HepG2 (cell line): ENCODE data around the gene RNF114. TPM values are rescaled to one million over a fixed set of nuclear protein-coding genes. Genes with fewer than 3 reads are reported as not detected.

ENCODE experiments used
- ARID3A ChIP-seq: IDR thresholded peaks from 2 replicates; pipeline ENCODE4 v1.6.1; 2012; ENCODE audit warnings: low read depth, low read length, improper control_type of control experiment
- ARNTL ChIP-seq: sonication (generic); formaldehyde crosslinking; IDR thresholded peaks from 2 replicates; pipeline ENCODE4 v1.4.0; 2020; ENCODE audit warnings: mild to moderate bottlenecking, missing genetic modification reagents
- FOXJ3 ChIP-seq: sonication (generic); formaldehyde crosslinking; IDR thresholded peaks from 2 replicates; pipeline ENCODE4 v1.4.0; 2020; ENCODE audit warnings: missing genetic modification reagents, mild to moderate bottlenecking, borderline replicate concordance
- FOXP1 ChIP-seq, 2 experiments: fragments of 450-650 bp in 1 of 2; IDR thresholded peaks; 2 replicates each; pipeline ENCODE4 v1.6.1; 2017 to 2018; ENCODE audit warnings: antibody characterized with exemption in 1 of 2
- PPARG ChIP-seq: conservative IDR thresholded peaks from 2 replicates; pipeline ENCODE4 v1.6.1; 2016; ENCODE audit warnings: missing biosample characterization, missing genetic modification reagents
- RARG ChIP-seq: sonication (generic); formaldehyde crosslinking; IDR thresholded peaks from 2 replicates; pipeline ENCODE4 v1.4.0; 2020; ENCODE audit warnings: low read depth, mild to moderate bottlenecking, missing genetic modification reagents
- RBAK ChIP-seq: sonication (generic); formaldehyde crosslinking; IDR thresholded peaks from 2 replicates; pipeline ENCODE4 v1.5.1; 2020; ENCODE audit warnings: mild to moderate bottlenecking, missing genetic modification reagents
- RERE ChIP-seq: IDR thresholded peaks from 2 replicates; pipeline ENCODE4 v1.6.1; 2016; ENCODE audit warnings: low read depth, missing genetic modification reagents, missing compliant biosample characterization
- SP4 ChIP-seq: sonication (generic); formaldehyde crosslinking; IDR thresholded peaks from 2 replicates; pipeline ENCODE4 v1.8.1; 2023; ENCODE audit warnings: mild to moderate bottlenecking, missing genetic modification reagents
- ZBTB2 ChIP-seq: sonication (generic); formaldehyde crosslinking; IDR thresholded peaks from 2 replicates; pipeline ENCODE4 v1.8.0; 2022; ENCODE audit warnings: low read depth, missing genetic modification reagents
- ZEB1 ChIP-seq: IDR thresholded peaks from 2 replicates; pipeline ENCODE4 v1.6.1; 2012; ENCODE audit warnings: mild to moderate bottlenecking, low read depth, inconsistent platforms; ENCODE audit not compliant: insufficient replicate concordance
- ZKSCAN8 ChIP-seq: IDR thresholded peaks from 2 replicates; pipeline ENCODE4 v1.6.1; 2016; ENCODE audit warnings: borderline replicate concordance, missing genetic modification reagents, missing compliant biosample characterization
- ZNF33A ChIP-seq: sonication (generic); formaldehyde crosslinking; IDR thresholded peaks from 2 replicates; pipeline ENCODE4 v1.5.1; 2020; ENCODE audit warnings: missing genetic modification reagents, mild to moderate bottlenecking, moderate library complexity, borderline replicate concordance
- polyA plus RNA-seq, 8 experiments: library from polyadenylated mRNA; depleted of rRNA in 3 of 8; stranded (reverse) in 7 of 8; unstranded in 1 of 8; fragments of >200 nt; fragmentation: Illumina TruSeq in 4 of 8; extraction: Trizol in 4 of 8; gene quantifications; 2 replicates each; pipeline versions ENCODE4 v1.2.1 to v1.2.3, GENCODE V29; 2011 to 2016; ENCODE audit warnings: low read depth in 4 of 8, missing spikeins in 1 of 8, mixed read lengths in 1 of 8; ENCODE audit not compliant: insufficient read depth in 1 of 8
- total RNA-seq, 5 experiments: library from RNA; depleted of rRNA; stranded (reverse); fragments of >200 nt; fragmentation: Illumina TruSeq; extraction: Trizol; gene quantifications; 2 replicates each; pipeline ENCODE4 v1.2.3, GENCODE V29; 2016; ENCODE audit warnings: low read depth in 1 of 5
- TF ChIP-seq, protein P1 (sequence below): sonication (generic); formaldehyde crosslinking; IDR thresholded peaks from 2 replicates; pipeline ENCODE4 v1.5.0; 2020; ENCODE audit warnings: mild to moderate bottlenecking, missing genetic modification reagents

RNF114 gene
- total and polyA plus RNA-seq, 2 of the 13 experiments (the other 11 are each of a cell fraction or from before 2014, with no cell fraction given), result 119 to 126 TPM

GRCh38 chr20:49916146-49917002, 19.8 kb upstream of the RNF114 start (continued):
- TF ChIP-seq, protein P1, sequence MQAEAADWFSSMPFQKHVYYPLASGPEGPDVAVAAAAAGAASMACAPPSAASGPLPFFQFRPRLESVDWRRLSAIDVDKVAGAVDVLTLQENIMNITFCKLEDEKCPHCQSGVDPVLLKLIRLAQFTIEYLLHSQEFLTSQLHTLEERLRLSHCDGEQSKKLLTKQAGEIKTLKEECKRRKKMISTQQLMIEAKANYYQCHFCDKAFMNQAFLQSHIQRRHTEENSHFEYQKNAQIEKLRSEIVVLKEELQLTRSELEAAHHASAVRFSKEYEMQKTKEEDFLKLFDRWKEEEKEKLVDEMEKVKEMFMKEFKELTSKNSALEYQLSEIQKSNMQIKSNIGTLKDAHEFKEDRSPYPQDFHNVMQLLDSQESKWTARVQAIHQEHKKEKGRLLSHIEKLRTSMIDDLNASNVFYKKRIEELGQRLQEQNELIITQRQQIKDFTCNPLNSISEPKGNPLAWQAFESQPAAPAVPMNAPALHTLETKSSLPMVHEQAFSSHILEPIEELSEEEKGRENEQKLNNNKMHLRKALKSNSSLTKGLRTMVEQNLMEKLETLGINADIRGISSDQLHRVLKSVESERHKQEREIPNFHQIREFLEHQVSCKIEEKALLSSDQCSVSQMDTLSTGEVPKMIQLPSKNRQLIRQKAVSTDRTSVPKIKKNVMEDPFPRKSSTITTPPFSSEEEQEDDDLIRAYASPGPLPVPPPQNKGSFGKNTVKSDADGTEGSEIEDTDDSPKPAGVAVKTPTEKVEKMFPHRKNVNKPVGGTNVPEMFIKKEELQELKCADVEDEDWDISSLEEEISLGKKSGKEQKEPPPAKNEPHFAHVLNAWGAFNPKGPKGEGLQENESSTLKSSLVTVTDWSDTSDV (CRISPR knock-in tag), result no peak
- TF ChIP-seq ZEB1 (peak; percentile 88), ZKSCAN8 (CRISPR knock-in tag) (peak; percentile 95; the same call in 1 of the 2 replicates), ZNF33A (no peak), ARNTL (CRISPR knock-in tag) (peak; percentile 68; the same call in 1 of the 2 replicates), RBAK (CRISPR knock-in tag) (peak; percentile 88), FOXJ3 (peak; percentile 99), RARG (CRISPR knock-in tag) (no peak), PPARG (CRISPR knock-in tag) (peak; percentile 90), RERE (CRISPR knock-in tag) (peak; percentile 90), ARID3A (peak; percentile 99), SP4 (no peak; the same call in 1 of the 2 replicates), FOXP1 (IDR thresholded peaks at IDR 0.05) (peak; percentile 93), FOXP1 (CRISPR knock-in tag; IDR thresholded peaks at IDR 0.05) (peak; percentile 99), ZBTB2 (CRISPR knock-in tag) (no peak; the same call in 1 of the 2 replicates)
